ENCODE measurements around the gene MC4R.

DNA sequence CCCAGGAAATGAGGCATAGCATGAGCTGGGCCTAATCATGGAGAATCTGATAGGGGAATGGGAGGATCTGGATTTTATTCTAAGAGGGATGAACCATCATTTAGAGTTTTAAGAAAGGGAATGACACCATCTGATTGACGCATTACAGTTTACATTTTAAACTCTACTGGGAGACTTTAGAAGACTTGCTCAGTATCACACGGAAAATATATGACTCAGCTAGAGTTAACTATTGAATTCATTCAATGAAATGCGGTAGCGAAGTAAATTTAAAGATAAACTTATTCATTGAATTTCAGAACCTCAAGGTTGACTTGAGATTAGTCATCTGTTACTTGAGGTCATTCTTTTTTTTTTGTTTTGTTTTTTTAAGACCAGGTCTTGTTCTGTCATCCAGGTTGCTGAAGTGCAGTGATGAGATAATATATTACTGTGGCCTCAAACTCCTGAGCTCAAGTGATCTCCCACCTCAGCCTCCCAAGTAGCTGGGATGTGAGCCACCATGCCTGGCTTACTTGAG is 25.0 kb downstream of the MC4R start:
- no peak for TF ChIP-seq EZH2 (IDR thresholded peaks at IDR 0.05)
- TF ChIP-seq POLR2AphosphoS5 (IDR thresholded peaks at IDR 0.05; ENCODE audit: borderline replicate concordance, low read depth, low read length) = no peak
- TF ChIP-seq FOXP2 (optimal IDR thresholded peaks at IDR 0.05; ENCODE audit: control extremely low read depth, extremely low read length, insufficient read depth) = no peak
